Measurements from ENCODE around the gene SLC41A3.

DNA sequence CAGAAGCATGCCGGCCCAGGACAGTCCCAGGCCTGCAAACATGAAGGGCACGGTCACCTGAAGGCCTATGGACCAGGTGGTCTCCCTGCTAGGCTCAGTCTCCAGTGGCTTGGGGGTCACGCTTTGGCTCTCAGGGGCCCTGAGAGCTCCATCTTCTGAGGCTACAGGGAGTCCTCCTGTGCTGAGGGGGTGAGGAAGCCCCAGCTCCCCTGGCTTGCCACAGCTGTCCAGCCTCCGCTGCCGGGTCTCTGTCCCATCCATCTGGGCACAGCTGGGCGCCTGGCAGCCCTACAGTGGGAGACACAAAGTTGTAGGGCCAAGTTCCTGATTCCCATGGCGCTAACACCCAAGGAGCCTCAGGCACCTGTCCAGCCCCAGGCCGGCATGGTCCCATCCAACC lies 16.0 kb downstream of the SLC41A3 start:
- TF ChIP-seq, protein P1, sequence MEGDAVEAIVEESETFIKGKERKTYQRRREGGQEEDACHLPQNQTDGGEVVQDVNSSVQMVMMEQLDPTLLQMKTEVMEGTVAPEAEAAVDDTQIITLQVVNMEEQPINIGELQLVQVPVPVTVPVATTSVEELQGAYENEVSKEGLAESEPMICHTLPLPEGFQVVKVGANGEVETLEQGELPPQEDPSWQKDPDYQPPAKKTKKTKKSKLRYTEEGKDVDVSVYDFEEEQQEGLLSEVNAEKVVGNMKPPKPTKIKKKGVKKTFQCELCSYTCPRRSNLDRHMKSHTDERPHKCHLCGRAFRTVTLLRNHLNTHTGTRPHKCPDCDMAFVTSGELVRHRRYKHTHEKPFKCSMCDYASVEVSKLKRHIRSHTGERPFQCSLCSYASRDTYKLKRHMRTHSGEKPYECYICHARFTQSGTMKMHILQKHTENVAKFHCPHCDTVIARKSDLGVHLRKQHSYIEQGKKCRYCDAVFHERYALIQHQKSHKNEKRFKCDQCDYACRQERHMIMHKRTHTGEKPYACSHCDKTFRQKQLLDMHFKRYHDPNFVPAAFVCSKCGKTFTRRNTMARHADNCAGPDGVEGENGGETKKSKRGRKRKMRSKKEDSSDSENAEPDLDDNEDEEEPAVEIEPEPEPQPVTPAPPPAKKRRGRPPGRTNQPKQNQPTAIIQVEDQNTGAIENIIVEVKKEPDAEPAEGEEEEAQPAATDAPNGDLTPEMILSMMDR (conservative IDR thresholded peaks at IDR 0.05) = no peak
- no peak for TF ChIP-seq ZFX (IDR thresholded peaks at IDR 0.05)

Measured in C4-2B (cell line).